HG03378 (cell line): ENCODE results near the gene DNAJC6.
A peak's percentile ranks its signal among the peaks of the same experiment; 100 is the strongest.
"Not testable (repeated sequence)": the region's sequence is repeated elsewhere in the genome, so short reads cannot be mapped to it uniquely, and the experiment has no call there.

Experiments
- ATAC-seq: cut with Tn5 transposase; IDR thresholded peaks from one replicate; pipeline ENCODE4 v1.9.1; 2021; ENCODE audit warnings: mild to moderate bottlenecking, moderate library complexity; ENCODE audit not compliant: unreplicated experiment

The DNAJC6 gene

DNA sequence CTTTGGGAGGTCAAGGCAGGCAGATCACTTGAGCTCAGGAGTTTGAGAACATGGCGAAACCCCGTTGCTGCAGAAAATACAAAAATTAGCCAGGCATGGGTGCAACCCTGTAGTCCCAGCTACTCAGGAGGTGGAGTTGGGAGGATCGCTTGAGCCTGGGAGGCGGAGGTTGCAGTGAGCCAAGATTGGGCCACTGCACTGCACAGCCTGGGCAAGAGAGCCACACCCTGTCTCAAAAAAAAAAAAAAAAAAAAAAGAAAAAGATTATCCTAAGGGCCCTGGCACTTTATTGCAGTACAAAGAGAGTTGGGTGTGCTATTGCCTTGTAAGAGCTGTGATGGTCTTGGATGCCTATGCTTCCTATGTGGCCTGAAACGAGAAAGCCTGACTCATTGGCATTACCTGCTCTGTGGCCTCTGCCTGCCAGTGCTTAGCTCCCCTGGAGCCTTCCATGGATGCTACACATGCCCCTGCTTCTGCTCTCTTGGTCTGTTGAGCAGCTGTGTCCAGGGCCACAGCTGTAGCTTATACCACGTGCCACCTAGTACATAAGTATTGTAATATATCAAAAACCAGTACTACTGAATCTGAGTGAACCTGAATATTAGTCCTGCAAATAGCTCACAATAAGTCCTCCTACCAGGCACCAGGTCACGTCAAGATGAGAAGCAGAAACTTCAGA lies 45.8 kb downstream of the DNAJC6 start:
- no peak for ATAC-seq

DNA sequence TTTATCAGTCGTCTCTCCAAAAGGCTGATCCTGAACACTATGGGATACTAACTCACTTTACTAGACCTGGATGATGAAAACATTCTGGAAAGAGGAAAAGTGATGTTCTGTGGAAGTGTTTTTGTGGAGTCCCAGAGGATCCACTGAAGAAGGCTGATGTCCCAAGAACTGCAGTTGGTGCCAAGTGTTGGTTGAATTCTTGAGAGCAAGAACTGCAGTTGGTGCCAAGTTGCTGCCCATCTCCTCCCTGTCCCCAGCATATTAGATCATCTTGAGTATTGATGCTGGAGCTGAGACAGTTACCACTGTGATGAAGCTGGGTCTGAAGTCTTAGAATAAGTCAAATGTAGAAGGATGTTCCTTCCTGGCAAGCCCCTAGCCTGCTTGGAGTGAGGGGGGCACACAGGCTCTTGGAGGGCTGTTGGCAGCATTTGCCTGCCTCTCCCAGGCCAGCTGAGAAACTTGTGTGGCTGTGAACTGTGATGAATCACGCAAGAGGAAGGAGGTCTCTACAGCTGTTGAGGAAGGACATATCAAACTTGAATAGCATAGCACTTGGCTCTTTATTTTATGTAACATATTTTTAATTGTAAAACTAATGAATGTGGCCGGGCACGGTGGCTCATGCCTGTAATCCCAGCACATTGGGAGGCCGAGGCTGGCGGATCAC lies 48.1 kb downstream of the DNAJC6 start:
- no peak for ATAC-seq

DNA sequence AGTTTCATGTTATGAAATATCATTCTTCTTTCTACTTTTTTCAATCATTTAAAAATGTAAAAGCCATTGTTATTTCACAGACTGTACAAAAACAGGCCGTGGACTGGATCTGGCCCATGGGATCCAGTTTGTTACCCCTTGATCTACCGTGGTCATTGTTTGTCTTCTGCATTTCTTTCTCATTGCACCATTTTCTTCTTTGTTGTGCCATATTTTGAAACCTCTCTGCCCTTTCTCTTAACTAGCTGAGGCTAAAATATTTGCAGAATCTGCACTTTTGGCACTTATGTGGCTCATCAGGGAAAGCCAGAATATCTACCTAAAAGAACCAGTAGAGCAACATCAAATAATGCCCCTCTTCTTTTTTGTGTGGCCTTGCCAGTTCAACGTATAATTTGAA lies 50.5 kb downstream of the DNAJC6 start:
- ATAC-seq: no peak

DNA sequence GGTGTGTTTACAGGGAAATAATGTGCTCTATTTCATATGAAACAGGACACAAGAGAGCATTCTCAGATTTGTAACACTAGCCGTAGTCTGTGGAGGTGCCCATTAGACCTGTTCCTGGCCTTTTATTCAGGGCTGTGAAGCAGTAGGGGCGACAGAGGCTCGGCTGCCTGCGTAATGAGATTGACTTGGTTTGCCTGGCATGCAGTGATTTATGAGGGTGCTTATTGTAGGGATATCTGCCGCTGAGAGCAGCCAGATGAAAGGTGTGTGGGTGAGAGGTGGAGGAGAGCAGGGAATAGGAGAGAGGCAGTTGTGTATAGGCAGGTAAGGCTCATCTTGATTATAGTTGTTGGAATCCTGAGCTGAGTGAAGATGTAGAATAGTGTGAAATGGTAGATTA lies 51.3 kb downstream of the DNAJC6 start:
- ATAC-seq: no peak

DNA sequence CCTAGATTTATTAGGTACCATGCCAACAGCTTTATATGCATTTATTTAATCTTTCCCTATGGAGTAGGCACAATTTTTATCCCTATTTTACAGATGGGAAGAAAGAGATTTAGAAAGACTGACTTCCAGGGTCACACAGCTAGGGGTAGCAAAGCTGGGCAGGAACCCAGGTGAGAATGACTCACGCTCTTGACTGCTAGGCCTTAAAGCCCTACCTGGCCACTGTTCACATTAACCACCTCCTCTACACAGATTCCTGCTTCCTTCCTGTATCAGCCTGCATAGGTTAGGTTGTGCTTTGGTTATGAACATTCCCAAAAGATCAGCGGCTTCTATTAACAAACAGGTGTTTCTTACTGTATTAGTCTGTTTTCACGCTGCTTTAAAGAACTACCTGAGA lies 53.2 kb downstream of the DNAJC6 start:
- ATAC-seq: no peak

DNA sequence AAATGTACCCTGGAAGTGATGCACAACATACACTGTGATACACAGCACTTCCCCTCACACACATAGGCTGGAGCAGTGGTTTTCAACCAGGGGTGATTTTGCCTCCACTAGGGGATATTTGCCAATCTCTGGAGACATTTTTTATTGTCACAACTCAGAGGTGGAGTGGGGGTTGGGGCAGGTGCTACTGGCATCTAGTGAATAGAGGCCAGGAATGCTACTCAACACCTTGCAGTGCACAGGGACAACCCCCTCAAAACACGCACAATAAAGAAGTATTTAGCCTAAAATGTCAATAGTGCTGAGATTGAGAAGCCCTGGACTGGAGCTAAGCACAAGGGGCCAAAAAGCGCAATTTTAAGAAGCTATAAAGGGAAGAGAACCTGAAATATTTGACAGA lies 54.1 kb downstream of the DNAJC6 start:
- ATAC-seq: no peak

DNA sequence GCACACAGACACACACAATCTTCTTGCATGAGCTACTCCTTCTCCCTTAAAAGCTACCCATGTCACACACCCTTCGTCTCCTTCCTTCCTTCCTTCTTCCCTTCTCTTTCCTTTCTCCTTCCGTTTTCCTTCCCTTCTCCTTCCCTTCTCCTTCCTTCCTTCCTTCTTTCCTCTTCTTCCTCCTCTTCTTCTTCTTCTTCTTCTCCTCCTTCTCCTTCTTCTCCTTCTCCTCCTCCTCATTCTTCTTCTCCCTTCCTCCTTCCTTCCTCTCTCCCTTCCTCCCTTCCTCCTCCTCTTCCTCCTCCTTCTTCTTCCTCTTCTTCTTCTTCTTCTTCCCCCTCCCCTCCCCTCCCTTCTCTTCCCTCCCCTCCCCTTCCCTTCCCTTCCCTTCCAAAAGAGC lies 59.1 kb downstream of the DNAJC6 start:
- no peak for ATAC-seq

DNA sequence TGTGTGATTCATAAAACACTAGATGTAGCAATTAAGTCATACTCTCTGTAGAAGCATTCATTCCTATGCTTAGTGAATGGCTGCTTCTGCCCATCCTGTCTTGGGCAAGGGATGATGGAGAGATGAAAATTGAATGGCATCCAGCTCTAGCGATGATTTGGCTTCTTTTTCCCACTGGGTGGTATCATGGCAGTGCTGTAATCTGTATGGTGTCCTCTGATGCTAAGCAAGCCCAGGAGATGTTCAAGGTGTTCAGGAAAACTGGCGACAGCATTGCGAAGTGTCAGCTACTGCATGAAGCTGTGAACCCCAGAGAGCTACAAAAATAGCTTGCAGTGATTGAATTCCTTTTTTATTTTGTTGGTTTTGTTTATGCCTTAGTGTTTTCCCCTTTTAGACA lies 62.2 kb downstream of the DNAJC6 start:
- no peak for ATAC-seq

DNA sequence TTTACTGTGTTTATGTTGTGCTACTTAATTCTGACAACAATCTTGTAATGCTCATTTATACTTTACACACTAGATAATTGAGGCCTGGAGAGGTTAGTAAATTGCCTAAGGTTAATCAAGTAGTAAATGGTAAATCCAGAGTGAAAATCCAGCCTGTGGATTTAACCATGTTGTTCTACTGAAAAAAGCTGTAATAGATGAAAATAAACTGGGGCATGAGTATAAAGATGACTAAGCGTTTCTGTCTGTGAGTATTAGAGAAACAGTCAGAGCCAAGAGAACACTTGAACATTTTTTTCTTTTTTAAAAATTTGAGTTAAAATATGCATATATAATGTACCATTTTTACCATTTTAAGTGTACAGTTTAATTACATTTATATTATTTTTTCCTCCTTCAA lies 63.2 kb downstream of the DNAJC6 start:
- ATAC-seq: no peak

DNA sequence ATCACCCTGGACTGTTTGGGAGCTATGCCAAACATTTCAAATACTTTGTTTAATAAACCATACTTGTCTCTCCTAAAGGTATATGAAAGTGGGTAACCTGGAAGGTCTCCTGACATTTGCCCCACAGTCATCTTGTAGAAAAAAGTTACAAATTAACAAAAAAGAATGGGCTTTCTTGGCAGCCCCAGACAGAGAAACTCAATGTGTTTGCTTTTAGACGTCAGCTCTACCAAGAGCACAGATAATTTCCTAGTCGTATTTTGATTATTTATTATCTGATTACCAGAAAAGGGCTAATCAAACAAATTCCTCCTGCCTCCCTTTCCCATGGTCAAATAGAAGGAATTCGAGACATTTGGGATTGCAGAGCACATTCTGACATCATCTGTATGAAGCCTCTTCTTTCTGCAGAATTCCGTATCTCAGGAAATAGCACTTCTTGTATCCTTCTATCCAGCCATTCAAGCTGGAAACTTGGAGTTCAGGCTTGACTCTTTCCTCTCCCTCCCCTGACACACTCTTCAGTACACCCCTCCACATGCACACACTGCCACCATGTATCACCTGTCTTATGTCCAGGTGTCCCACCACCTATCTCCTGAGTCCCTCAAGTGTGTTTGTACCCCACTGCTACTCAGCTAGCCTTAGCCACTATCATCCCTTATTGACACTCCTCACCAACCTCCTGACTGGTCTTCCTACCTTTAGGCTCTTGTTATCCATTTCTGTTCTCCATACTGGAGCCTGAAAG lies 68.3 kb downstream of the DNAJC6 start:
- no peak for ATAC-seq

DNA sequence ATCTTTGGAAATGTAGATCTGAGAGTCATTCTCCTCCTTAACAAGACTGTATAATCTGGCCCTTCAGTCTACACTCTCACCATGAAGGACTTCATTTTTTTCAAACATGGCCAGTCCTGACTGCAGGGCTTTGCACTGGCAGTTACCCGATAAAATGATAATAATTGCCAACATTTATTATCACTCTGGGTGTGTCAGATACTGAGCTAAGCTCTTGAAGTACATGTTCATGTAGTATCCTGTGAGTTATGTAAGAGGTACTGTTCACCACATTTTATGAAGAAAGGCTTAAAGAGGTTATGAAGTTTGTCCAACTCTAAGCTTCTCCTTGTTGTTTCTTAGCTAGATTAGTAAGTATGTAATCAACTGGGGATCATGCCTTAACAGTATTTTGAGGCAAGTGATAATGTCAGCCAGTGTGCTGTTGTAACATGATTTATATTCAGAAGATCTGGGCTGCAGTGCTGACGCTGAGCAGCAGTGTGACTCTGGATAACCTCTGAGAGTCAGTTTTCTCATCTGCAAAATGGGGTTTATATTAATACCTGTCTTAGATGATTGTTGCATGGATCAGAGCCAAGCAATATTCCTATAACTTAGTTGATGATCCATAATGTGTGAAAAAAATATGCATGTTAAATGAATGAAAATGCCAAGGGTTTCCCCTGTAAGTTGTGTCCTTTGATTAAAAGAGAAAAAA lies 69.1 kb downstream of the DNAJC6 start:
- no peak for ATAC-seq

DNA sequence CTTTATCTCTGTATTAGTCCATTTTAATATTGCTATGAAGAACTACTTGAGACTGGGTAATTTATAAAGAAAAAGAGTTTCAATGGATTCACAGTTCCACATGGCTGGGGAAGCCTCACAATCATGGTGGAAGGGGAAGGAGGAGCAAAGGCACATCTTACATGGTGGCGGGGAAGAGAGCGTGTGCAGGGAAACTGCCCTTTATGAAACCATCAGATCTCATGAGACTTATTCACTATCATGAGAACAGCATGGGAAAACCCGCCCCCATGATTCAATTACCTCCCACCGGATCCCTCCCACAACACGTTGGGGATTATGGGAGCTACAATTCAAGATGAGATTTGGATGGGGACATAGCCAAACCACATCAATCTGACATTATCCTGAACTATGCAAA lies 75.1 kb downstream of the DNAJC6 start:
- not testable (repeated sequence) for ATAC-seq

DNA sequence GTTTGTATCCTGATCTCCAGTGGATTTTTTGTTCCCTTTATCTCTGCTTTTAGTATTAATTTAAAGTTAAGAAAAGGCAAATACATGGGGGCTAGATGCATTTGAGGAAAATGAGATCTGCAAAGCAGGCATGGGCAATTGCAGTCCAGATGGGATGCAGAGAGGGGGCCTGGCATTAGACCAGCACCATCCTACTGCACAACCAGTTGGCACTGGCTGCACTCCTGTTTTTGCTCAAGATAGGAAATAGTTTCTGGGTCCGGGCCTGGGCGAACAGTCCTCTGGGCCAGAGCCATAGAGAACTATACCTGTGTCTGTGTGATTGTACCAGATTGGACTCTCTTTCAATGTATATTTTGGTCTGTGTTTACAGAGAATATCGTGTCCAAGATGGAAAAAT lies 77.1 kb downstream of the DNAJC6 start:
- ATAC-seq: no peak

DNA sequence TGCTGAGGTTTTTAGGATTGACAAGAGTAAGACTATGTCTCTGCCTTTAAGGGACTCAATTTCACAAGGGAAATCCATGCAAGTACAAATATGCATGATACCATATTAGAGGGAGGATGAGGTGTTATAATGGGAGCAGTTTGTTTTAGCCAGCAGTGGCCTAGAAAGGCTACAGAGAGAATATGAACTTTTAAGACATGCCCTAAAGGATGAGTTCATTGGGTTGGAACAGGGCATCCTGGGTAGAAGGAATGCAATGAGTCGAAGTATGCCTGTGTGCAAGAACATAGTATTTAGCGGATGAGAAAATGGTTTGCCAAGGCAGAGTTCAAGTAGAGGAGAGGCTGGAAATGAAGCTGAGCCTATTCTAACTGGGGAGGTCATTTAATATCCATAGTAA lies 78.5 kb downstream of the DNAJC6 start:
- ATAC-seq: no peak

DNA sequence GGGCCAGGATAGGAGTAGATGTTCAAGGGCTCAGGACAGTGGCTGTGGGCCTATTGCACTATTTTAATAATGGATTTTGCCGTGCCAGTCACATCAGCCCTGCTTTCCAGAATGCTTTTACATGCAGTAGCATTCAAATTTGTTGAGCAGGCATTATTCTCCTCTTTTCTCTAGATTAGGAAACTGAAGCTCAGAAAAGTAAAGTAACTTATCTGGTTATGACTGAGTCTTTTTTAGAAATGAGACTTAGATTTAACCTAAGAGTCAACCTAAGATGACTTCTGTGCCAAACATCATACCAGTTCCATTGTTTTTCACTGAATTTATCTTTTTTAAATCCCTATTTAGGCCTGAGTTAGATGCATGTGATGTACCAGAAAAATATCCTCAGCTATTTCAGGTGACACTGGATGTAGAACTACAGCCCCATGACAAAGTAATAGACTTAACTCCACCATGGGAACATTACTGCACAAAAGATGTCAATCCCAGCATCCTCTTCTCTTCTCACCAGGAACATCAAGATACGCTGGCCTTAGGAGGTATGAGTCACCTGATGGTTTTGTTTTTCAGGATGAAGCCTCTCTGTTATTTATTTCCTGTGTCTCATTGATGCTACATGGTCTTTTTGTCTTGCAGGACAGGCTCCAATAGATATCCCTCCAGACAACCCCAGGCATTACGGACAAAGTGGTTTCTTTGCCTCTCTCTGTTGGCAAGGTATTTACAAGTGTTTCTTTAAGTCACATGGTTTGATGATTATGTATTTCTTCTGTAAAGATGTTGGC lies 79.8 kb downstream of the DNAJC6 start:
- ATAC-seq: no peak

DNA sequence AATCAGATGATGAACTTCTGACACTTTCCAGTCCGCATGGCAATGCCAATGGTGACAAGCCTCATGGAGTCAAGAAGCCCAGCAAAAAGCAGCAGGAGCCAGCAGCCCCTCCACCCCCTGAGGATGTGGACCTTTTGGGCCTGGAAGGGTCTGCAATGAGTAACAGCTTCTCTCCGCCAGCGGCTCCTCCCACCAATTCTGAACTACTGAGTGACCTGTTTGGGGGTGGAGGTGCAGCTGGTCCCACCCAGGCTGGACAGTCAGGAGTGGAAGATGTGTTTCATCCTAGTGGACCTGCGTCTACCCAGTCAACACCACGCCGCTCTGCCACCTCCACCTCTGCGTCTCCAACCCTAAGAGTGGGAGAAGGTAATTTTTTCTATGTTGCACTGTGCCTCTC lies 83.2 kb downstream of the DNAJC6 start:
- no peak for ATAC-seq

DNA sequence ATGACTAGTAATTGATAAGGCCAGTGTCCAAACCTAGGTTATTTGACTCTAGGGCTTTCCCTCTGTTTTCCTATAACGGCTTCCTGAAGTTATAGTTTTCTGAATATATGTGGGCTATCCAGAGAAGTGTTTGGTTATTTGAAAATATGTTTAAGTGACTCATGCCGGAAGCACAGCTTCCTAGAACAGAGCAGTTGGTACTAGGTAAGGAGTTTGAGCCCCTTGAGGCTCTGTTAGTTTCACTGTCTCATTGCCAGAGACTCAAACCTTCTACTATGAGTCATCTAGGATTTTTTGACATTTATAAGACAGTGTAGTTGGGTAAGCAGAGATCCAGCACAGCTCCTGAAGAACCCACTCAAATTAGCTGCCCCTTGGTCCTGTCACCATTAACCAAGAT lies 84.0 kb downstream of the DNAJC6 start:
- peak; percentile 99 for ATAC-seq

DNA sequence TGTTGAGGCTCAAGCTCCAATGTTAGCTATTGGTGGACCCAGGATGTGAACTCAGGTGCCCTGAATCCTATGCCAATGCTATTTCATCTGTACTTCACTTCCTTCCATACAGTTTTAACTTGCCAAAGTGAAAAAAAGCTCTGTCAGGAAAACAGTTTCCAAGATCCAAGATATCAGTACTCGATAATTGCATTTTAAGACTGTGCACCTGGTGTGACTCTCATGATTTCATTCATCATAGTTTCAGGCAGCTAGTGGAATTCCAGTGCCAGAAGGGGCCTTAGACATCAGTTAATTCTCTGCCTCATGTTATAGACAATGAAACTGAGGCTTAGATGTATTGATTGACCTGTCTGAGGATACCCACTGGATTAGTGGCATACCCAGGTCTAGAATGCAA lies 84.6 kb downstream of the DNAJC6 start:
- ATAC-seq: no peak

DNA sequence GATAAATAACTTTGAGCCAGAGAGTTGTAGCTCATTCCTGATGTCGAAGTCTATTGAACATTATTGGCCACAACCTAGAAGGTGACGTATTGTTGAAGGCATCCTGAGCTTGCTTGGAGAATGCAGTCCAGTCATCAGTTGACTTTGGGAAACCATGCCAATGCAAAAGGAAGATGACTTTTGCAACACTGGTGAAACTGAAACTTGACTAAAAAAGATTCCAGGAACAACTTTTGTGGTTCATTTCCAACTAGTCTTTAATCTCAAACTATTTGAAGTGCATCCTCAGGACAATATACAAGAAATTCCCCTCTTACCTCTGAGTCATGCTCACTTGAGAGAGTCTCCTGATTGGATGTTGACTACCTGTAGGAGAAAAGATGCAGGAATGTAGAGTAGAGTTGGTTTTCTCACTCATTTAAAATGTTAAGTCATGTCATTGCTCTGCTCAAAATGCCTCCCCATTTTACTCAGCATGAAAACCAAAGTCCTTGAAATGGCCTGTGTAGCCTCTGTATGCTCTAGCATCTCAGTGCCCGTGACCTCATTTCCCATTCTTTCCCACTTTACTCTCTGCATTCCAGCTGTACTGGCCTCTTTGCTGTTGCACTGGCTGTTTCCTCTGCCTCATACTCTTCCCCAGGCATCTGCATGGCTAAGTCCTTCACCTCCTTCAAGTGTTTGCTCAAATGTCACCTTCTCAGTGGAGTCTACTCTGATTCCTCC lies 86.7 kb downstream of the DNAJC6 start:
- no peak for ATAC-seq

DNA sequence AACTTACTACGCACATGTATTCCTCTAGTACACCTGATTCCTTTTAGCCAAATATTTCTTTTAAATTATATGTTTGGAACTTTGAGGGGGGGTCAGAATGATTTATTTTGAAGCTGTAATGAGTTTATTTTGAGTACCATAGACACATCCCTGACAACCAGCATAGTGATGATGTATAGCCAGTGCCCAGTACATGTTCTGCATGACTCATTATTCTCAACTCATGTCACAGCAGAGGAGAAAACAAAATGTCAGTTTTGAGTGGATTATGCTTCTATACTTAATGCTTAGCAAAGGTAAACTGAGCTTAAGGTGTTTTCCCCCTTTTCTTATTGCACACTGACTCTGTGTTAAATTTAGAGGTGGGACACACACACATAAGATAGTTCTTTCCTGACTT lies 88.7 kb downstream of the DNAJC6 start:
- no peak for ATAC-seq
